Measurements from ENCODE around the gene WFDC8.

WFDC8 gene

GRCh38 chr20:45547206-45547770 is 31.8 kb downstream of the WFDC8 start, which contains the start of gene EPPIN:
Gene EPPIN, minus strand, starts transcription at chr20:45547401. Its CDS starts 44 bp downstream, at chr20:45547357.
- DNase-seq = no peak

DNA sequence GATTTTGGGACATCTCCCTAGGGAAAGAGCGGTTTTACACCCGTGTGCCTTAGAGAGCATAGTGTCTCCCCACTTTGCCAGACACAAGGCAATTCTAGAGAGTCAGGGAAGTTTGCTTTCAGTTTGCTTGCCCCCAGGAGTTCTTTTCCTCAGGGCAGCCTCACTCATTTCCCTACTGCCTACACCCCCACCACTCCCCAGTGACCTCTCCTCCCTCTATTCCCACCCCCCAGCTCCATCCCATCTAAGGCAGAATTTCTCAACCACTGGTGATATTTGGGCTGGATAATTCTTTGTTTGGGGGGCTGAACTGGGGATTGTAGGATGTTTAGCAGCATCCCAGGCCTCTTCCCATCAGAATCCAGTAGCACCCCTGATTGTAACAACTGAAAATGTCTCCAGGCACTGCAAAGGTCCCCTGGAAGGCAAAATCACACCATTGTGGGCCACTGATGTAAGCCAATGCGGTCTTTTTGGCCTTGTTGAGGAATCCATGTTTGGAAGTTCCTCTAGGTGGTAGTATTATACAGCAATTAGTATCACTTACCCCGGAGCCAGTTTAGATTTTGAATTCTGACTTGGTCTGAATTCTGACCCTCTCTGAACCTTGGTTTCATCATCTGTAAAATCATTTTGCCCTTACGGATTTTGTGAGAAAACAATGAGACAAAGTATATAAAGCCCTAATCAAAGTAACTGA is 33.2 kb downstream of the WFDC8 start:
- no peak for DNase-seq

- DNase-seq = no peak
Observed at GRCh38 chr20:45545351-45545750, 33.7 kb downstream of the WFDC8 start.

- DNase-seq = no peak
Observed at GRCh38 chr20:45539382-45539781, 39.7 kb downstream of the WFDC8 start, which contains the start of gene WFDC6. Gene WFDC6, minus strand, starts transcription at chr20:45539482. Its CDS starts 75 bp downstream, at chr20:45539407.

DNA sequence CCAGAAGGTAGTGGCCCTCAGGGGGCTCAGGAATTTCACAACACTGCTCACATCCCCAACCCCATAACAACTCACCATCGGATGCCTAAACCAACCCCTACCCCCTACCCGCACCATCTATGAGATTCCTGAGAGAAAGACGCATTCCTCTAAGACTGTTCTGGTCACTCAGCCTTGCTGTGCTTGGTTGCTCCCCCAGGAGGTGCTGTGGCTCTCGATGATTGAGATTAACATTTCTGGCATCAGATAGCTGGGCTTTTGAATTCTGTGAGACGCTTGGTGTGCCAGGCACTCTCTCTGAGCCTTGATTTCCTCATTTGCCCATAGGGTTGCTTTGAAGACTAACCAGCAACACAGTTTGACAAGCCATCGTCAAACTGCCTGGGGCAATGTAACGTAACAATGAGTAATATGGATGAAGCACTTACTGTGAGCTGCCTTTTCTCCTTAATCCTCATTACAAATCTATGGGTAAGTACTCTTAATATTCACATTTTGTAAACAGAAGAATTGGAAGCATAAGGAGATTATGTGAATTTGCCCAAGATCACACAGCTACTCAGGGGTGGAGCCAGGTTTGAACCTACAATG is 40.8 kb downstream of the WFDC8 start:
- DNase-seq = no peak

DNA sequence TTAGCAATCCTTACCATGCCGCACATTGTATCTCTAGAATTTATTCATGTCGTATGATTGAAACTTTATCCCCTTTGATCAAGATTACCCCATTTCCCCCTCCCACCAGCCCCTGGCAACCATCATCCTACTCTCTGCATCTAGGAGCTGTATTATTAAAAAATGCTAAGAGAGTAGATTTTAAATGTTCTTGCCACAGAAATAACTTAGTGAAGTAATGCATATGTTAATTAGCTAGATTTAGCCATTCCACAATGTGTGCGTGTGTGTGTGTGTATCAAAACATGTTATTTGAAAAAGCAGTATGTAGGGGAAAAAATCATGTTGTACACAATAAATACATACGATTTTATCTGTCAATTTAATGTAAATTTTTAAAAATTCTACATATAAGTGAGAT is 51.8 kb downstream of the WFDC8 start:
- no peak for DNase-seq

DNA sequence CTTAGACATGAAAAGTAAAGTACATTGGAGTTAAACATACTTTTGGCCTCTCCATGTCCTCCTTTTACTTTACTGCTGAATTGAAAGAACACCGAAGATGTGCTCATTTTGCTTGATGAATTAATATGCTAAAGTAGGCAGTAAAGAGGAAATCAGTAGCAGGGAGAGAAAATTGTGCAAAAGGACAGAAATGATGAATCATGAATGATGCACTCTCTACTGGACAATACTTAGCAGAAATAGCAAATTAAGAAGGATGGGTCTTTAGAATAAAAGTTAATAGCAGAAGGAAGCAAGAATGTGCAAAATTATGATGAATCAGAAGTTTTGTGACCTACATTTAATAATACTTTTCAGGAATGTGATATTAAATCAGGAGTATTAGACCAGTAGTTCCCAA is 55.3 kb downstream of the WFDC8 start:
- DNase-seq = no peak

GRCh38 chr20:45518282-45518681 is 60.8 kb downstream of the WFDC8 start:
- DNase-seq = no peak

DNA sequence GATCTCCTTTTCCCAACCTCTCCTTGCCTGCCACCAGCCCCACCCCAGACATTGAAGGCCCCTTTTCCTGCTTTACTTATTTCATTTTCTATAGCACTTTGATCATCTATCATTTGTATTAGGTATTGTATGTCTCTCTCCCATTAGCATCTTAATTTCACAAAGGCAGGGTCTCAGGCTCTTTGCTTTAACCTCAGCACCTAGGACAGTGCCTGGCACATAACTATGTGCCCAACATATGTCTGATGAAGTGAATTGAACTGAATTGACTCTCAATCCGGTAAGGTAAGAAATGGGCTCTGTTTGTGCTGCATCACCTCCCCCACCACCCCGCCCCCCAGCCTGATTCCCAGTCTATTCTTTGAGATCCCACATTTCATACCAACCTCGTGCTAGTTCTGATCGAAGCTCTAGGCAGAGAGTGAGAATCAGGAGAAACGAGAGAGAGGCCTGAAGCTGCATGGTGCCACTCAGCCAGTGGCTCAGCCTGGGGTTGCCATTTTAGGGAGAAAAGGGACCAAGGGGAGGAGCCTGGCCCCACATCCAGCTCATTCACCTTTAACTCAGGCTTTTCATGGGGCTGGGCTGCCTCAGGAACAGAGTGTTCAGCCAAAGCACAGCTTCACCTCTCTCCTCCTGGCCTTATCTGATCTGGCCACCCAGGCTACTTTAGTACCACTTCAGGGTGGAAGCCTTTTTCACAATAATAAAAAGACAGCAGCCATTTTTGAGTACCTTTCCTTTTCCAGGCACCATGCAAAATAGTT is 63.8 kb downstream of the WFDC8 start, which contains the start of gene SPINT3:
TSS of gene SPINT3 (minus strand) at position 476 of the 767 bp plus-strand sequence. CDS start at position 462, 14 bp downstream.
- no peak for DNase-seq

DNA sequence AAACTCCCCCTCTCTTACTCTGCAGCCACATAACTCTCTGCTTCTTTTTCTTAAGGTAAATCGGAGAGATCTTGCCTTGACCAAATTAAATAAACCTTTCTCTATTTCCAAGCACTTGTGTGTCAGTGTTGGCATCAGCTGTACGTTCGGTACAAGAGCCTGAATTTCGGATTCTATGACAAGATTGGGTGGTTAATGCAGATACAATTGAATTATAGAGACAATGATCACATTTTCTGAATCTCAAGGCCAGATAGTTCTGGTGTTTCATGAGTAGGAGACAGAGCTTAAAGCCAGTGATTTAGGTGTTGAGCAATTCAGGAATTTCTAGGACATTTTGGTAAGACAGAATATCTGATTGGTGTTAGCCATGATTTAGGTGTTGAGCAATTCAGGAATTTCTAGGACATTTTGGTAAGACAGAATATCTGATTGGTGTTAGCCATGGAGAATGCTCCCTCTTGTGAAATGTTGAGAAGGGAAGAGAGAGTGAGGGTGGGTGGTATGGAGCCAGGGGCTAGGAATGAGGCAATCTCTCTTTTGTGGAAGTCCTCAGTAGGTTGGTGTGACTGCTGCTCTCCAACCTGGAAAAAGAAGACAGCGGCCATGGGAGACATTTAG is 68.7 kb downstream of the WFDC8 start:
- DNase-seq = no peak

GRCh38 chr20:45509091-45509490 is 70.0 kb downstream of the WFDC8 start:
- no peak for DNase-seq

- DNase-seq = no peak
Observed at GRCh38 chr20:45508068-45508886, 70.8 kb downstream of the WFDC8 start.

GRCh38 chr20:45507011-45507820 is 71.9 kb downstream of the WFDC8 start:
- DNase-seq = no peak

DNA sequence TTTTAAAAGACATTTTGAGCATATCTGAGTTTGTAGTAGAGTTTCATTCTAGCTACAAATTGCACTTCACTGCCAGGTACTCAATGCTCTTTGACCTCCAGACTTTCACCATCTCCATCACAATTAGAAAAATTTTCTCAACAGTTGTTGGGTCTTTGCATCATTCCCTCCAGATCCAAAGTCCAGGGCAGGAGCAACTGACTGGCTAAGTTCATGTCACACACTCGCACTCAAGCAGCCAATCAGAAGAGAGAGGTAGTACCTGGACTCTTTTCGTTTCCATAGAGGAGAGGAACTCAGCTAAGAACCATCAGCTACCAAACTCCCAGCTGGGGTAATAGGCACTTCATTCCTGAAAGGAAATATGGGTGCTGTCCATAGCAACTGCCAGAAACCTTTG is 72.7 kb downstream of the WFDC8 start:
- DNase-seq = no peak

- no peak for DNase-seq
Observed at GRCh38 chr20:45503403-45503802, 75.7 kb downstream of the WFDC8 start.

GRCh38 chr20:45502561-45502960 is 76.5 kb downstream of the WFDC8 start:
- no peak for DNase-seq
